Stimulated activated CD4-positive, alpha-beta T cell treated with anti-CD3 and anti-CD28 coated beads, Interleukin-1b, Interleukin-23, amount 100 ng/mL, for 24 hours (primary cell): ENCODE measurements around the gene ABCG1.

ENCODE experiments used
- DNase-seq, 4 experiments: peaks; one replicate each; pipeline ENCODE4 v3.0.0-alpha.2; 2020; ENCODE audit warnings: low read depth in 4 of 4, low spot score in 1 of 4

ABCG1 gene

GRCh38 chr21:42250422-42251403 is 31.8 kb downstream of the ABCG1 start:
- no peak for DNase-seq

- no peak for DNase-seq
Observed at GRCh38 chr21:42251654-42252324, 32.8 kb downstream of the ABCG1 start.

DNA sequence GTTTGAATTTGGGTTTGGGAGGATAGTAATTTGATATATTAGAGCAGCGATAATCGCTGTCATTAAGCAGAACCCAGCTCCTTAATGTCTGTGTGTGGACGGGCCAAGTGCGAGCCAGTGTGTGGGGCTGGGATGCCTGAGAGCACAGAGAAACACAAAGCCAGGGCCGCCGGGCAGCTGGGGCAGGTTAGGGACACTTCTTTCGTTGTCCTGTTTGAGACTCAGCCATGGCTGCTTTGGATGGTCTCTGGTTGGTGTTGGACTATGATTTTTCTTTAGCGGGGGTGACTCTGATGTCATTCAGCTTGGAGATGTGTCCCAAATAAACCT is 33.4 kb downstream of the ABCG1 start:
- no peak for DNase-seq

- no peak for DNase-seq
Observed at GRCh38 chr21:42252778-42253340, 33.9 kb downstream of the ABCG1 start.

GRCh38 chr21:42253466-42253865 is 34.5 kb downstream of the ABCG1 start:
- DNase-seq, result no peak

GRCh38 chr21:42254083-42254482 is 35.1 kb downstream of the ABCG1 start:
- DNase-seq, result no peak

- DNase-seq, result no peak
Observed at GRCh38 chr21:42254651-42255601, 36.0 kb downstream of the ABCG1 start.

DNA sequence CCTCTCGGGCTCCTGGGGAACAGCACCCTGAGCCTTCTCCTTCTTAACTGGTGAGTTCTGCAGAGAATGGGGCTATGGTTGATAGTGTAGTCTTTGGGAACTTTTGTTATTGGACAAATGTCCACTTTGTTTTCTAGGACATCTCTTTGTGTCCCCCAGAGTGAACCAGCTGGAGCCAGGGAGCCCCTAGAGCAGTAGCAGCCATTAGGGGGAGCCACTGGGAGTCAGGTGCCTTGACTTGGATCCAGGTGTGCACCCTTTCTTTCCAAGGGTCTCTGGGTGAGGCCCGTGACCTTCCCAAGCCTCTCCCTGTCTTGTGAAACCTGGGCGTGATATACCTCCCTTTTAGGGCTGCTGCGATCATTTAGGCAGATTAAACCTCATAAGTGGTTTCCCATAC is 36.9 kb downstream of the ABCG1 start:
- no peak for DNase-seq

GRCh38 chr21:42256316-42256715 is 37.4 kb downstream of the ABCG1 start:
- DNase-seq, result no peak

DNA sequence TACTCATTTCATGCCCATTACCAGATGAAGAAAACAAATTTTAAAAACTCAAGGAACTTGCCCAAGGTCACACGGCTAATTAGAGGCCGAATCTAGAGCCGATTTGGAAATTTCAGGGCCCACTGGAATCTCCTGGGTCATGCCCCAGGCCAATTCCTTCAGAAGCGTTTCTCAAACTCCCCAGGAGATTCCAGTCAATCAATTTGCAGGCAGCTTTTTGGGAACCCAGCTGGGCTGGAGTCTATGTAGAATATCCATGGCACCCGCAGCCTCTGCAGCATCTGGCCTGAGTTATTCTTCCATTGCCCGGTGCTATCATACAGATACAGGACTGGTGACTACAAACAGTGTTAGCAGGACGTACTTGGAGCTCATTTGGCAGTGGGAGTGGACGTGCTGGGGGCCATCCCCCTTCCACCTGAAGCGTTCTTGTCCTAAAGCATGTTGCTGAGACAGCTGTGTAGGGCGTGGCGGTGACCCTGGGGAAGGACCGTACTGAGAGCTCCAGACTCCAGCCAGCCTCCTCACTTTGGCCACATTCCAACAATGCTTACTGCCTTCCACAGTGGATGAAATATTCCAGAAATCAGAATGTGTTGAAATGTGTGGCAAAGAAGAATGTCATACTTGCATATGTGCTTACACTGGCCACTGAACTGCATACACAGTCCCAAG is 38.3 kb downstream of the ABCG1 start:
- no peak for DNase-seq

DNA sequence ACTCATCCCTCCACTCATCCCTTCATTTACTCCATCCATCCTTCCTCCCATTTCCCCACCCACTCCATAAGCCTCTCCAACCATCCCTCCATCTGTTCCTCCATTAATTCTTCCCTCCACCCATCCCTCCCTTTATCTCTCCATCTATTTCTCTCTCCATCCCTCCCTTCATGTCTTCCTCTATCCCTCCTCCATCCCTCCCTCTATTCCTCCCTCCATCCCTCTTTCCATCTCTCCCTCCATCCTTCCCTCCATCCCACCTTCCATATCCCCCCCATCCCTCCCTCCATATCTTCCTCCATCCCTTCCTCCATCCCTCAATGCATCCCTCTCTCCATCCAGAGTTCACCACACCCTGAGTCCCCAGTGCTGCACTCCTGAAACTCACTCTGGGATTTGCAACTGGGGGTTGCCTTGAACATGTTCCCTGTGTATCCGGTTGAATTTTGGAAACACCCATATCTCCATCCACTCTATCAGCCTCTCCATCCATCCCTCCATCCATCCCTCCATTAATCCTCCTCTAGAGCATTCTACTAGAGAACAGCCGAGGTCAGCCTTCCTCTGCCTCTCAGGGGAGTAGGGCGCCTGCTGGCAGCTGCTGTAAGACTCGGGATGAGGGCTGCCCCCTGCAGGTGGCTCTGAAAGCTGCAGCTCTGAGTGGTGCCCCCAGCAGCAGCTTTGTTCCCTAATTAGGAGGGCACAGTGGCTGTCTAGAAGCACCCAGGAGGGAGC is 39.4 kb downstream of the ABCG1 start:
- DNase-seq, result peak; percentile 65 to 76 (median 72)

- no peak for DNase-seq
Observed at GRCh38 chr21:42258885-42259407, 40.0 kb downstream of the ABCG1 start.

- DNase-seq, result no peak
Observed at GRCh38 chr21:42260121-42260520, 41.2 kb downstream of the ABCG1 start.

GRCh38 chr21:42261829-42262200 is 42.9 kb downstream of the ABCG1 start:
- DNase-seq, result no peak

DNA sequence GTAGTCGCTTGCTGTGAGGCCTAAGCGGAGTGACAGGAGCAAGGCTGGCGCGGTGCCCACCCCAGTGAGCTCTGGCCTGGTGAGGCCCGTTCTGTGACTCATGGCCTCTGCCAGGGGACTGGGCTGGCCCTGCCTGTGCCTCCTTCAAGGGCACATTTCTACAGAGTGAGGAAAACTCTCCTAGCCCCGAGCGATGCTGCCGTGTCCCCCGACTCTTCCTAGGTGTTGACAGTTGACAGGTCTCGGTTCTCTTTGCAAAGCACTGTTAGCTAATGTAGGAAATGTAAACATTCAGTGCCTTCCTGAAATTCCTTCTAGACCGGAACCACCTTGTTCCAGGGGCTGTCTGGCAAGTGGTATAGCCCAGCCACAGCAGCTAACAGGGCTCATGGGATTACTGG is 43.9 kb downstream of the ABCG1 start:
- no peak for DNase-seq

GRCh38 chr21:42263591-42264131 is 44.7 kb downstream of the ABCG1 start:
- no peak for DNase-seq

GRCh38 chr21:42264245-42265195 is 45.6 kb downstream of the ABCG1 start:
- DNase-seq, result no peak

GRCh38 chr21:42265231-42265812 is 46.4 kb downstream of the ABCG1 start:
- no peak for DNase-seq
